HCT116 (cell line): Measurements from ENCODE around the gene AUTS2. TPM values are rescaled to one million over a fixed set of nuclear protein-coding genes. Genes with fewer than 3 reads are reported as not detected.

Source experiments
- ATAC-seq: fragments of 200-7000 bp; cut with Tn5 transposase; 2 replicates; pipeline ENCODE4 v1.9.1; 2020; ENCODE audit warnings: mild to moderate bottlenecking, moderate library complexity
- BruUV-seq: library from RNA; stranded (reverse); fragments of 400-500 nt; replicated peaks from 2 replicates; lab custom pipeline; 2021; lab: Mats Ljungman, UMichigan
- CTCF ChIA-PET: fragments of 300-600 bp; sonication (Branson Sonifier 250); formaldehyde crosslinking; loops from one replicate; lab custom pipeline; 2021; ENCODE audit warnings: antibody characterized with exemption; lab: Charles Lee
- POLR2A ChIA-PET: fragments of 300-600, 350-600 bp; sonication (Branson Sonifier 250); formaldehyde crosslinking; loops from one replicate; lab custom pipeline; 2021; ENCODE audit warnings: antibody characterized with exemption; lab: Charles Lee
- RAD21 ChIA-PET, 2 experiments: fragments of 300-600 bp; sonication (Branson Sonifier 250); formaldehyde crosslinking; loops; one replicate each; lab custom pipeline; 2023; ENCODE audit warnings: low total read pairs in 2 of 2; ENCODE audit not compliant: uncharacterized antibody in 2 of 2, unreplicated experiment in 2 of 2, low non-redundant PET in 1 of 2; lab: Charles Lee
- DNase-seq: peaks from one replicate; pipeline ENCODE4 v3.0.0-alpha.2; 2010; ENCODE audit warnings: low read depth, low spot score
- H2AFZ ChIP-seq: fragments of 200-600 bp; shearing (Covaris generic), sonication (generic); 2 replicates; pipeline ENCODE4 v1.6.1; 2017; ENCODE audit warnings: low read depth, mixed run types, mixed read lengths, antibody characterized with exemption, low read length; ENCODE audit not compliant: poor library complexity, severe bottlenecking
- H3K27ac ChIP-seq: 2 replicates; pipeline ENCODE4 v1.5.1; 2012; ENCODE audit warnings: low read depth, low read length
- H3K27me3 ChIP-seq: fragments of 200-600 bp; sonication (generic); 2 replicates; pipeline ENCODE4 v1.6.1; 2016; ENCODE audit warnings: mixed run types, low read length, mixed read lengths; ENCODE audit not compliant: insufficient read depth
- H3K36me3 ChIP-seq, 2 experiments: fragments of 200-500 bp in 1 of 2; fragments of 200-600 bp in 1 of 2; sonication (Bioruptor generic) in 1 of 2; sonication (generic) in 1 of 2; 2 replicates each; pipeline versions ENCODE4 v1.5.1 to v1.6.1; 2014 to 2016; ENCODE audit warnings: low read length in 2 of 2, inconsistent platforms in 1 of 2, mixed read lengths in 1 of 2, mixed run types in 1 of 2; ENCODE audit not compliant: insufficient read depth in 2 of 2, control insufficient read depth in 1 of 2
- H3K4me1 ChIP-seq, 2 experiments: fragments of 200-600 bp in 1 of 2; sonication (generic) in 1 of 2; 2 replicates each; pipeline versions ENCODE4 v1.5.1 to v1.6.1; 2012 to 2017; ENCODE audit warnings: low read length in 2 of 2, inconsistent platforms in 1 of 2, mild to moderate bottlenecking in 1 of 2, mixed read lengths in 1 of 2, mixed run types in 1 of 2, moderate library complexity in 1 of 2; ENCODE audit not compliant: insufficient read depth in 2 of 2, control insufficient read depth in 1 of 2
- H3K4me2 ChIP-seq: fragments of 200-600 bp; sonication (generic); 2 replicates; pipeline ENCODE4 v1.6.1; 2017; ENCODE audit warnings: mixed run types, low read length, mixed read lengths
- H3K4me3 ChIP-seq, 2 experiments: fragments of 200-600 bp in 1 of 2; sonication (generic) in 1 of 2; replicated peaks in 1 of 2; 2 replicates each; pipeline ENCODE4 v1.5.1; 2011 to 2016; ENCODE audit warnings: low read length in 2 of 2, control low read depth in 1 of 2, low read depth in 1 of 2, mild to moderate bottlenecking in 1 of 2, mixed read lengths in 1 of 2, mixed run types in 1 of 2
- H3K79me2 ChIP-seq: fragments of 200-600 bp; sonication (generic); 2 replicates; pipeline ENCODE4 v1.6.1; 2017; ENCODE audit warnings: mild to moderate bottlenecking, mixed run types, low read length, moderate library complexity, mixed read lengths; ENCODE audit not compliant: insufficient read depth
- H3K9ac ChIP-seq: fragments of 200-600 bp; sonication (generic); 2 replicates; pipeline ENCODE4 v1.6.1; 2016; ENCODE audit warnings: low read length, mixed read lengths
- H3K9me2 ChIP-seq: fragments of 200-600 bp; sonication (generic), shearing (Covaris generic); 2 replicates; pipeline ENCODE4 v1.6.1; 2017; ENCODE audit warnings: mixed run types, mild to moderate bottlenecking, moderate library complexity; ENCODE audit not compliant: insufficient read depth
- H3K9me3 ChIP-seq, 2 experiments: fragments of 200-500 bp in 1 of 2; fragments of 200-600 bp in 1 of 2; sonication (Bioruptor generic) in 1 of 2; sonication (generic) in 1 of 2; 2 replicates each; pipeline ENCODE4 v1.6.1; 2014 to 2017; ENCODE audit warnings: low read length in 2 of 2, mixed read lengths in 2 of 2, inconsistent platforms in 1 of 2, low read depth in 1 of 2, mild to moderate bottlenecking in 1 of 2, mixed run types in 1 of 2, moderate library complexity in 1 of 2; ENCODE audit not compliant: control insufficient read depth in 1 of 2, insufficient read depth in 1 of 2
- H4K20me1 ChIP-seq: fragments of 200-600 bp; sonication (generic), shearing (Covaris generic); 2 replicates; pipeline ENCODE4 v1.6.1; 2017; ENCODE audit warnings: mixed run types, mild to moderate bottlenecking, moderate library complexity; ENCODE audit not compliant: insufficient read depth
- ATF3 ChIP-seq: IDR thresholded peaks from 2 replicates; pipeline ENCODE4 v1.6.1; 2012
- CBX3 ChIP-seq: IDR thresholded peaks from 2 replicates; pipeline ENCODE4 v1.6.1; 2012; ENCODE audit warnings: low read depth
- CEBPB ChIP-seq: IDR thresholded peaks from 2 replicates; pipeline ENCODE4 v1.6.1; 2012; ENCODE audit warnings: low read depth
- EZH2 ChIP-seq: fragments of 200-600 bp; sonication (generic); IDR thresholded peaks from 2 replicates; pipeline ENCODE4 v1.6.1; 2017; ENCODE audit warnings: antibody characterized with exemption, mixed run types
- JUND ChIP-seq: IDR thresholded peaks from 2 replicates; pipeline ENCODE4 v1.6.1; 2012
- MAX ChIP-seq: IDR thresholded peaks from 2 replicates; pipeline ENCODE4 v1.6.1; 2012
- POLR2A ChIP-seq: IDR thresholded peaks from 2 replicates; pipeline ENCODE4 v1.7.0; 2011; ENCODE audit warnings: borderline replicate concordance; ENCODE audit not compliant: insufficient read depth, insufficient read length; ENCODE audit errors: extremely low read depth
- POLR2AphosphoS5 ChIP-seq: IDR thresholded peaks from 2 replicates; pipeline ENCODE4 v1.6.1; 2011; ENCODE audit warnings: mild to moderate bottlenecking, low read depth, low read length, moderate library complexity
- REST ChIP-seq: IDR thresholded peaks from 2 replicates; pipeline ENCODE4 v1.6.1; 2012; ENCODE audit warnings: low read depth
- SP1 ChIP-seq: IDR thresholded peaks from 2 replicates; pipeline ENCODE4 v1.6.1; 2012; ENCODE audit warnings: low read depth
- SRF ChIP-seq: IDR thresholded peaks from 2 replicates; pipeline ENCODE4 v1.6.1; 2012; ENCODE audit warnings: low read depth
- TCF7L2 ChIP-seq: IDR thresholded peaks from 2 replicates; pipeline ENCODE4 v1.7.0; 2011; ENCODE audit warnings: borderline replicate concordance, inconsistent platforms; ENCODE audit not compliant: insufficient read depth, insufficient read length; ENCODE audit errors: extremely low read depth
- YY1 ChIP-seq: IDR thresholded peaks from 2 replicates; pipeline ENCODE4 v1.6.1; 2011; ENCODE audit warnings: low read length, low read depth, moderate library complexity, mild to moderate bottlenecking; ENCODE audit not compliant: insufficient replicate concordance; ENCODE audit errors: extremely low read depth
- ZBTB33 ChIP-seq: IDR thresholded peaks from 2 replicates; pipeline ENCODE4 v1.6.1; 2011; ENCODE audit warnings: mild to moderate bottlenecking, low read length, moderate library complexity; ENCODE audit not compliant: insufficient replicate concordance; ENCODE audit errors: extremely low read depth
- ZFX ChIP-seq: fragments of 450-650 bp; IDR thresholded peaks from 2 replicates; pipeline ENCODE4 v1.6.1; 2017
- intact Hi-C: fragments of 100-400 bp; cut with micrococcal nuclease; formaldehyde crosslinking; loops from 2 replicates; pipeline ENCODE4 v1.10.0; 2022
- total RNA-seq: library from RNA; stranded (reverse); gene quantifications from one replicate; pipeline ENCODE4 v1.2.1, GENCODE V29; 2021; ENCODE audit not compliant: unreplicated experiment

Gene AUTS2
- total RNA-seq, 1 experiment from 2014 or later = 0.93 TPM

GRCh38 chr7:70786076-70786475 is 1187.8 kb downstream of the AUTS2 start:
- no peaks in the 10 kb centered on the region for H3K79me2 ChIP-seq
- H3K36me3 ChIP-seq = no peaks in the 10 kb centered on the region
- ATAC-seq (no peak), DNase-seq (no peak)
- CTCF ChIA-PET = no interaction called here
- H3K9me2 ChIP-seq = no peaks in the 10 kb centered on the region
- intact Hi-C loops = no loop called here
- POLR2A ChIA-PET = no interaction called here
- no peaks in the 10 kb centered on the region for H3K4me1 ChIP-seq
- peaks cover 0 to 31% of the 10 kb centered on the region in 2 experiments; a peak in 2 of 4 replicates for H3K9me3 ChIP-seq
- no peak overlapping the region for H3K4me2 ChIP-seq
- H2AFZ ChIP-seq = no peak overlapping the region
- no peak overlapping the region for H3K4me3 ChIP-seq
- no peak for TF ChIP-seq JUND
- no peak for TF ChIP-seq CBX3
- TF ChIP-seq SRF = no peak
- TF ChIP-seq ATF3 = no peak
- TF ChIP-seq POLR2A = no peak
- no peak for TF ChIP-seq EZH2
- TF ChIP-seq YY1 = no peak
- no peak overlapping the region for H3K9ac ChIP-seq
- RAD21 ChIA-PET = no interaction called here
- H3K27me3 ChIP-seq = no peaks in the 10 kb centered on the region
- BruUV-seq = no TSS peak
- H4K20me1 ChIP-seq = no peaks in the 10 kb centered on the region
- H3K27ac ChIP-seq = no peak overlapping the region

DNA sequence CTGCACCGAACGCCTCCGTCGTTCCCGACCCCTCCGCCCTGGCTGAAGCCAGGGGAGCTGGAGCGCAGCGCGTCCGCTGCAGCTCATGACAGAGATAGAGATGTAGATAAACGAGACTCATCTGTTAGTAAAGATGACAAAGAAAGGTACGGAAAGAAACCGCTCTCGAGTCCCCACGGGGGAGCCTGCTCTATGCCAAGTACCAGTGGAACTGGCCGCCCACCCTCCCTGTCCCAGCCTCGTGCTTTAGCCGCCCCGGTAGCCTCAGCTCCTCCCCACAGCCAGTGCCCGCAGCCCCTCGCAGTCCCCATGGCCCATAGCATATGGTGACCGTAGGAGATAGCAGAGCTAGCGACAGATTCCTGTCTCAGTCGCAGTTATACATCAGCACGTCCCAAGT is 1189.0 kb downstream of the AUTS2 start:
- Histone ChIP-seq H3K27me3 (no peaks in the 10 kb centered on the region), H3K4me3 (no peak overlapping the region), H3K4me2 (no peak overlapping the region), H4K20me1 (no peaks in the 10 kb centered on the region), H3K9ac (no peak overlapping the region), H3K9me3 (peaks cover 0 to 31% of the 10 kb centered on the region in 2 experiments; a peak in 2 of 4 replicates), H3K79me2 (no peaks in the 10 kb centered on the region), H3K36me3 (no peaks in the 10 kb centered on the region), H3K9me2 (no peaks in the 10 kb centered on the region), H2AFZ (no peak overlapping the region), H3K27ac (no peak overlapping the region), H3K4me1 (no peaks in the 10 kb centered on the region)
- ATAC-seq (no peak), DNase-seq (no peak)
- POLR2A ChIA-PET = no interaction called here
- intact Hi-C loops = no loop called here
- TF ChIP-seq MAX (no peak), SRF (no peak), POLR2AphosphoS5 (no peak), CBX3 (no peak), TCF7L2 (no peak), JUND (no peak), CEBPB (no peak), ZBTB33 (no peak), ZFX (no peak), REST (no peak), POLR2A (no peak), SP1 (no peak)
- no TSS peak for BruUV-seq
- RAD21 ChIA-PET = no interaction called here
- CTCF ChIA-PET = no interaction called here
